HepG2 (cell line): ENCODE data around the gene UTP4. TPM values are rescaled to one million over a fixed set of nuclear protein-coding genes. Genes with fewer than 3 reads are reported as not detected.

Experiments
- CENPT ChIP-seq: sonication (generic); formaldehyde crosslinking; IDR thresholded peaks from 2 replicates; pipeline ENCODE4 v1.8.0; 2022; ENCODE audit warnings: low read depth, mild to moderate bottlenecking, moderate library complexity, missing genetic modification reagents
- DMAP1 ChIP-seq: IDR thresholded peaks from 2 replicates; pipeline ENCODE4 v1.6.1; 2016
- EED ChIP-seq: sonication (generic); formaldehyde crosslinking; IDR thresholded peaks from 2 replicates; pipeline ENCODE4 v1.5.0; 2020; ENCODE audit warnings: mild to moderate bottlenecking, missing genetic modification reagents
- ETV6 ChIP-seq: sonication (generic); formaldehyde crosslinking; conservative IDR thresholded peaks from 2 replicates; pipeline ENCODE4 v1.4.0; 2020; ENCODE audit warnings: missing genetic modification reagents
- IRX3 ChIP-seq: sonication (generic); formaldehyde crosslinking; IDR thresholded peaks from 2 replicates; pipeline ENCODE4 v1.8.1; 2023; ENCODE audit warnings: mild to moderate bottlenecking, low read depth, missing genetic modification reagents, borderline replicate concordance
- ISX ChIP-seq: sonication (generic); formaldehyde crosslinking; conservative IDR thresholded peaks from 2 replicates; pipeline ENCODE4 v1.5.0; 2020; ENCODE audit warnings: missing genetic modification reagents
- MAZ ChIP-seq, 2 experiments: sonication (generic) in 1 of 2; formaldehyde crosslinking in 1 of 2; IDR thresholded peaks; 2 replicates each; pipeline versions ENCODE4 v1.5.0 to v1.6.1; 2012 to 2020; ENCODE audit warnings: low read depth in 2 of 2, mild to moderate bottlenecking in 2 of 2, borderline replicate concordance in 1 of 2, improper control_type of control experiment in 1 of 2, low read length in 1 of 2, missing genetic modification reagents in 1 of 2, moderate library complexity in 1 of 2
- NONO ChIP-seq, 2 experiments: fragments of 450-650 bp in 1 of 2; sonication (generic) in 1 of 2; formaldehyde crosslinking in 1 of 2; IDR thresholded peaks in 1 of 2; conservative IDR thresholded peaks in 1 of 2; 2 replicates each; pipeline versions ENCODE4 v1.6.1 to v1.8.0; 2017 to 2022; ENCODE audit warnings: mild to moderate bottlenecking in 1 of 2, missing genetic modification reagents in 1 of 2, moderate library complexity in 1 of 2
- SAP130 ChIP-seq: IDR thresholded peaks from 2 replicates; pipeline ENCODE4 v1.6.1; 2016; ENCODE audit warnings: low read depth
- TOPORS ChIP-seq: sonication (generic); formaldehyde crosslinking; IDR thresholded peaks from 2 replicates; pipeline ENCODE4 v1.8.0; 2023; ENCODE audit warnings: mild to moderate bottlenecking, missing genetic modification reagents
- ZNF253 ChIP-seq: sonication (generic); formaldehyde crosslinking; IDR thresholded peaks from 2 replicates; pipeline ENCODE4 v1.8.0; 2022; ENCODE audit warnings: mild to moderate bottlenecking, missing genetic modification reagents, borderline replicate concordance
- ZNF558 ChIP-seq: sonication (generic); formaldehyde crosslinking; IDR thresholded peaks from 2 replicates; pipeline ENCODE4 v1.9.0; 2022; ENCODE audit warnings: mild to moderate bottlenecking, missing genetic modification reagents, borderline replicate concordance
- ZNF614 ChIP-seq: IDR thresholded peaks from 2 replicates; pipeline ENCODE4 v1.6.1; 2018; ENCODE audit warnings: missing biosample characterization, missing genetic modification reagents, inconsistent platforms, borderline replicate concordance
- ZNF710 ChIP-seq: sonication (generic); formaldehyde crosslinking; IDR thresholded peaks from 2 replicates; pipeline ENCODE4 v1.5.0; 2020; ENCODE audit warnings: mild to moderate bottlenecking, missing genetic modification reagents, borderline replicate concordance
- polyA plus RNA-seq, 8 experiments: library from polyadenylated mRNA; depleted of rRNA in 3 of 8; stranded (reverse) in 7 of 8; unstranded in 1 of 8; fragments of >200 nt; fragmentation: Illumina TruSeq in 4 of 8; extraction: Trizol in 4 of 8; gene quantifications; 2 replicates each; pipeline versions ENCODE4 v1.2.1 to v1.2.3, GENCODE V29; 2011 to 2016; ENCODE audit warnings: low read depth in 4 of 8, missing spikeins in 1 of 8, mixed read lengths in 1 of 8; ENCODE audit not compliant: insufficient read depth in 1 of 8
- total RNA-seq, 5 experiments: library from RNA; depleted of rRNA; stranded (reverse); fragments of >200 nt; fragmentation: Illumina TruSeq; extraction: Trizol; gene quantifications; 2 replicates each; pipeline ENCODE4 v1.2.3, GENCODE V29; 2016; ENCODE audit warnings: low read depth in 1 of 5
- TF ChIP-seq, protein P1 (sequence below): sonication (generic); formaldehyde crosslinking; IDR thresholded peaks from 2 replicates; pipeline ENCODE4 v1.8.1; 2023; ENCODE audit warnings: mild to moderate bottlenecking, missing genetic modification reagents
- TF ChIP-seq, protein P2 (sequence below): sonication (generic); formaldehyde crosslinking; IDR thresholded peaks from 2 replicates; pipeline ENCODE4 v1.9.0; 2021; ENCODE audit warnings: missing genetic modification reagents, borderline replicate concordance
- TF ChIP-seq, protein P3 (sequence below): sonication (generic); formaldehyde crosslinking; conservative IDR thresholded peaks from 2 replicates; pipeline ENCODE4 v1.4.0; 2020; ENCODE audit warnings: missing genetic modification reagents
- TF ChIP-seq, protein P4 (sequence below): sonication (generic); formaldehyde crosslinking; IDR thresholded peaks from 2 replicates; pipeline ENCODE4 v1.8.0; 2022; ENCODE audit warnings: mild to moderate bottlenecking, missing genetic modification reagents

UTP4 gene
- total and polyA plus RNA-seq, 2 of the 13 experiments (the other 11 are each of a cell fraction or from before 2014, with no cell fraction given): 30.0 to 85.8 TPM

- TF ChIP-seq, protein P1, sequence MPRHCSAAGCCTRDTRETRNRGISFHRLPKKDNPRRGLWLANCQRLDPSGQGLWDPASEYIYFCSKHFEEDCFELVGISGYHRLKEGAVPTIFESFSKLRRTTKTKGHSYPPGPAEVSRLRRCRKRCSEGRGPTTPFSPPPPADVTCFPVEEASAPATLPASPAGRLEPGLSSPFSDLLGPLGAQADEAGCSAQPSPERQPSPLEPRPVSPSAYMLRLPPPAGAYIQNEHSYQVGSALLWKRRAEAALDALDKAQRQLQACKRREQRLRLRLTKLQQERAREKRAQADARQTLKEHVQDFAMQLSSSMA: no peak
- TF ChIP-seq MAZ (IDR thresholded peaks at IDR 0.05; ENCODE audit: borderline replicate concordance, low read depth, low read length) (no peak), MAZ (CRISPR knock-in tag; IDR thresholded peaks at IDR 0.05; ENCODE audit: low read depth) (no peak), ZNF558 (0 out of 2 replicates have a peak, but pooled peaks have one; percentile 72), ZNF253 (0 out of 2 replicates have a peak, but pooled peaks have one; percentile 3), ZNF710 (CRISPR knock-in tag) (no peak), ISX (CRISPR knock-in tag) (no peak), CENPT (no peak), EED (CRISPR knock-in tag) (no peak), IRX3 (no peak), TOPORS (CRISPR knock-in tag) (no peak; the same call in 1 of the 2 replicates), SAP130 (CRISPR knock-in tag) (no peak), NONO (IDR thresholded peaks at IDR 0.05) (no peak), NONO (CRISPR knock-in tag; conservative IDR thresholded peaks at IDR 0.05) (no peak), DMAP1 (CRISPR knock-in tag) (peak; percentile 21; the same call in 1 of the 2 replicates), ETV6 (CRISPR knock-in tag) (no peak), ZNF614 (no peak)
- TF ChIP-seq, protein P2, sequence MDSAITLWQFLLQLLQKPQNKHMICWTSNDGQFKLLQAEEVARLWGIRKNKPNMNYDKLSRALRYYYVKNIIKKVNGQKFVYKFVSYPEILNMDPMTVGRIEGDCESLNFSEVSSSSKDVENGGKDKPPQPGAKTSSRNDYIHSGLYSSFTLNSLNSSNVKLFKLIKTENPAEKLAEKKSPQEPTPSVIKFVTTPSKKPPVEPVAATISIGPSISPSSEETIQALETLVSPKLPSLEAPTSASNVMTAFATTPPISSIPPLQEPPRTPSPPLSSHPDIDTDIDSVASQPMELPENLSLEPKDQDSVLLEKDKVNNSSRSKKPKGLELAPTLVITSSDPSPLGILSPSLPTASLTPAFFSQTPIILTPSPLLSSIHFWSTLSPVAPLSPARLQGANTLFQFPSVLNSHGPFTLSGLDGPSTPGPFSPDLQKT (CRISPR knock-in tag): no peak
- TF ChIP-seq, protein P3, sequence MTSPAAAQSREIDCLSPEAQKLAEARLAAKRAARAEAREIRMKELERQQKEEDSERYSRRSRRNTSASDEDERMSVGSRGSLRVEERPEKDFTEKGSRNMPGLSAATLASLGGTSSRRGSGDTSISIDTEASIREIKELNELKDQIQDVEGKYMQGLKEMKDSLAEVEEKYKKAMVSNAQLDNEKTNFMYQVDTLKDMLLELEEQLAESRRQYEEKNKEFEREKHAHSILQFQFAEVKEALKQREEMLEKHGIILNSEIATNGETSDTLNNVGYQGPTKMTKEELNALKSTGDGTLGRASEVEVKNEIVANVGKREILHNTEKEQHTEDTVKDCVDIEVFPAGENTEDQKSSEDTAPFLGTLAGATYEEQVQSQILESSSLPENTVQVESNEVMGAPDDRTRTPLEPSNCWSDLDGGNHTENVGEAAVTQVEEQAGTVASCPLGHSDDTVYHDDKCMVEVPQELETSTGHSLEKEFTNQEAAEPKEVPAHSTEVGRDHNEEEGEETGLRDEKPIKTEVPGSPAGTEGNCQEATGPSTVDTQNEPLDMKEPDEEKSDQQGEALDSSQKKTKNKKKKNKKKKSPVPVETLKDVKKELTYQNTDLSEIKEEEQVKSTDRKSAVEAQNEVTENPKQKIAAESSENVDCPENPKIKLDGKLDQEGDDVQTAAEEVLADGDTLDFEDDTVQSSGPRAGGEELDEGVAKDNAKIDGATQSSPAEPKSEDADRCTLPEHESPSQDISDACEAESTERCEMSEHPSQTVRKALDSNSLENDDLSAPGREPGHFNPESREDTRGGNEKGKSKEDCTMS (CRISPR knock-in tag): no peak
- TF ChIP-seq, protein P4, sequence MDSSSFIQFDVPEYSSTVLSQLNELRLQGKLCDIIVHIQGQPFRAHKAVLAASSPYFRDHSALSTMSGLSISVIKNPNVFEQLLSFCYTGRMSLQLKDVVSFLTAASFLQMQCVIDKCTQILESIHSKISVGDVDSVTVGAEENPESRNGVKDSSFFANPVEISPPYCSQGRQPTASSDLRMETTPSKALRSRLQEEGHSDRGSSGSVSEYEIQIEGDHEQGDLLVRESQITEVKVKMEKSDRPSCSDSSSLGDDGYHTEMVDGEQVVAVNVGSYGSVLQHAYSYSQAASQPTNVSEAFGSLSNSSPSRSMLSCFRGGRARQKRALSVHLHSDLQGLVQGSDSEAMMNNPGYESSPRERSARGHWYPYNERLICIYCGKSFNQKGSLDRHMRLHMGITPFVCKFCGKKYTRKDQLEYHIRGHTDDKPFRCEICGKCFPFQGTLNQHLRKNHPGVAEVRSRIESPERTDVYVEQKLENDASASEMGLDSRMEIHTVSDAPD: 0 out of 2 replicates have a peak, but pooled peaks have one; percentile 51
Measured at GRCh38 chr16:69187446-69188235, 55.2 kb downstream of the UTP4 start (continued).
